ENCODE measurements around the gene ANKS1A.

ANKS1A gene

DNA sequence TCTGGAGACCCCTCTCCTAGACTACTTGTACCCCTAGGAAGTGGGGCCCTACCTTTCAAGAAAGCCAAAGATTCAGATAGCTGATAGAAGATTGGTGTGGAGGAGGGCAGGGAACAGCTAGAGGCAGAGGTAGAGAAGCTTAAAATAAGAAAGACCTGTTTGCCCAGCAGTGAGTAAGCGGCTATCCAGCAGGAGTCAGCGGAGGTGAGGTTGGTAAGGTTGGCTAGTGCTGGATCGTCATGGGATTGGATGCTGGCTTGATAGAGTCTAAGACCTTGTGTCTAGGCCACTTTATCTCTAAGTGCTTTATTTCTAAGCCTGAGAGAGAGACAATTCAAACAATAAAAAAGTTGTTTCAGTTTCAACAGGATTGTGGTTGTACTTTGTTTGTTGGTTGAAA is 19.1 kb downstream of the ANKS1A start:
- TF ChIP-seq, protein P1, sequence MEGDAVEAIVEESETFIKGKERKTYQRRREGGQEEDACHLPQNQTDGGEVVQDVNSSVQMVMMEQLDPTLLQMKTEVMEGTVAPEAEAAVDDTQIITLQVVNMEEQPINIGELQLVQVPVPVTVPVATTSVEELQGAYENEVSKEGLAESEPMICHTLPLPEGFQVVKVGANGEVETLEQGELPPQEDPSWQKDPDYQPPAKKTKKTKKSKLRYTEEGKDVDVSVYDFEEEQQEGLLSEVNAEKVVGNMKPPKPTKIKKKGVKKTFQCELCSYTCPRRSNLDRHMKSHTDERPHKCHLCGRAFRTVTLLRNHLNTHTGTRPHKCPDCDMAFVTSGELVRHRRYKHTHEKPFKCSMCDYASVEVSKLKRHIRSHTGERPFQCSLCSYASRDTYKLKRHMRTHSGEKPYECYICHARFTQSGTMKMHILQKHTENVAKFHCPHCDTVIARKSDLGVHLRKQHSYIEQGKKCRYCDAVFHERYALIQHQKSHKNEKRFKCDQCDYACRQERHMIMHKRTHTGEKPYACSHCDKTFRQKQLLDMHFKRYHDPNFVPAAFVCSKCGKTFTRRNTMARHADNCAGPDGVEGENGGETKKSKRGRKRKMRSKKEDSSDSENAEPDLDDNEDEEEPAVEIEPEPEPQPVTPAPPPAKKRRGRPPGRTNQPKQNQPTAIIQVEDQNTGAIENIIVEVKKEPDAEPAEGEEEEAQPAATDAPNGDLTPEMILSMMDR (IDR thresholded peaks at IDR 0.05; ENCODE audit: insufficient read depth, missing control alignments), result no peak
- no peak for FAIRE-seq
- DNase-seq (ENCODE audit: insufficient read length, low spot score), result no peak

DNA sequence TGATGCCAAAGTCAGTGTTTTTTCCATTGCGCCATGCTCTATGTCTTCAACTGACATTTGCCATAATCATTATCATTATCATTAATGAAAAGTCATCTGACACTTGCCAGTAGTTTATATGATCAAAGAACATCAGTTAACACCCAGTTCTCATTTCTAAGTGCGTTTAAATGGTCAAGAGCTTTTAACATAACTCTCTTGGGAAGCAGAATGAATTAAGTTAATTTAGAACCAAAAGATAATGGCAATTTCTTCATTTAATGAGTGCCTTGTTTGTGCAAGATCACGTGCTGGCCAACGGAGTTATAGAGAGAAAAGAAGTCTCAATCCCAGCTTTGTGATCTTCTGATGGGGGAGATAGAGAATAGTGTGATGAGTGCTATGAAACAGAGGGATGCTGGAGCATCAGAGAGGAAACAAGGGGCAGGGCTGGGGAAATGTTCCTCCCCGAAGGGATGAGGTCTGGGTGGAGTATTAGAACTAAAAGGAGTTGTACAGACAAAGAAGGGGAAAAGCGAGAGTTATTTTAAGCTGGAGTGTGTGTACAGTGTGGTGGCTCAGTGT is 20.3 kb downstream of the ANKS1A start:
- TF ChIP-seq, protein P1 (IDR thresholded peaks at IDR 0.05; ENCODE audit: insufficient read depth, missing control alignments), result no peak
- FAIRE-seq (no peak), DNase-seq (ENCODE audit: insufficient read length, low spot score) (no peak)

- FAIRE-seq, result no peak
- TF ChIP-seq, protein P1 (IDR thresholded peaks at IDR 0.05; ENCODE audit: insufficient read depth, missing control alignments), result no peak
- no peak for DNase-seq (ENCODE audit: insufficient read length, low spot score)
Observed at GRCh38 chr6:34911822-34912221, 22.8 kb downstream of the ANKS1A start.

DNA sequence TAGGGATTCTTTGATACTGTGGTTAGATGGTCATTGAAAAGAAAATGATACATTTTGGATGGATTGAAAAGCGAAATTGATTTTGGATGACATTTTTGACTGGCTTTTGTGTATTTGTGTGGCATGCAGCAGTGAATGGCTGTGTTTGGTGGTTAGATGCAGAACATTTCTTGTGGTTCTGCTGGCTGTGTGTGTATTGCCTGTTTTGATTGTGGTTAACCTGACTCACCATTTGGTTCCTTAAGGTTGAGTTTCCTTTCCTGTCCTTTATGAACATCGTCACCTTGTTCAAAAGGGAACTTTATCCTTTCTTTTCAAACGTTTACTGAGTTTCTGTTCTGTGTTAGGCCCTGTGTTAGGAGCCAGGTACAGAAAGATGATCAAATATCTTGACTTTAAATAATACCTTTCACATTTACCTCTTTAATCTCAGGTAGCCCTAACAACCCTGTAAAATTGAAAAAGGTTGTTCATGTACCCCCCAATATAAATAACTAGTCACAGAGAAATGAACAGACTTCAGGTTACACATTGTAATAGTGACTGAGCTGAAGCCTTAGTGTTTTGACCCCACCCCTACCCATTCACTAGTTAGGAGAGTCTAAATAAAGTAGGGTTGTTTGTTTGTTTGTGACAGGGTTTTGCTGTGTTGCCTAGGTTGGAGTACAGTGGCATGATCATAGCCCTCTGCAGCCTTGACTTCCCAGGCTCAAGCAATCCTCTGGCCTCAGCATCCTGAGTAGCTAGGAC is 23.8 kb downstream of the ANKS1A start:
- FAIRE-seq, result no peak
- DNase-seq (ENCODE audit: insufficient read length, low spot score), result no peak
- TF ChIP-seq, protein P1 (IDR thresholded peaks at IDR 0.05; ENCODE audit: insufficient read depth, missing control alignments), result no peak

DNA sequence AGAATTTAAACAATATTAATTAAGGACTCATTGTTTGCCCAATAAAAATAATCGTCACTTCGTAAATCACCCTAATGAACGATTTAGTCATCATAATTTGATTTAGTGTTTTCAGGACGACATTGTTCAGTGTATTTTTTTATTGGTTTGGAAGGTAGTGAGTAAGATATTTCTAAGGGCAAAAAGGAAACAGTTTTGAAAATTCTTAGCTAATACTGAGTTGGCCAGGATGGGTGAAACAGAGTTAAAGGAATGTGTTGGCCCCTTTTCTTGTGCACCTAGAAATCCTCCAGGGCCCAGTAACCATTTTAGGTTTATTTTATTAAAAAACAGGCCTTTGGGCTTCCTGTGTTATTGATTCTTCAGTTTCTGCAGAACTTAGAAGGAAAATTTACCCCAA is 25.3 kb downstream of the ANKS1A start:
- DNase-seq (ENCODE audit: insufficient read length, low spot score) (no peak), FAIRE-seq (no peak)
- TF ChIP-seq, protein P1 (IDR thresholded peaks at IDR 0.05; ENCODE audit: insufficient read depth, missing control alignments), result no peak

DNA sequence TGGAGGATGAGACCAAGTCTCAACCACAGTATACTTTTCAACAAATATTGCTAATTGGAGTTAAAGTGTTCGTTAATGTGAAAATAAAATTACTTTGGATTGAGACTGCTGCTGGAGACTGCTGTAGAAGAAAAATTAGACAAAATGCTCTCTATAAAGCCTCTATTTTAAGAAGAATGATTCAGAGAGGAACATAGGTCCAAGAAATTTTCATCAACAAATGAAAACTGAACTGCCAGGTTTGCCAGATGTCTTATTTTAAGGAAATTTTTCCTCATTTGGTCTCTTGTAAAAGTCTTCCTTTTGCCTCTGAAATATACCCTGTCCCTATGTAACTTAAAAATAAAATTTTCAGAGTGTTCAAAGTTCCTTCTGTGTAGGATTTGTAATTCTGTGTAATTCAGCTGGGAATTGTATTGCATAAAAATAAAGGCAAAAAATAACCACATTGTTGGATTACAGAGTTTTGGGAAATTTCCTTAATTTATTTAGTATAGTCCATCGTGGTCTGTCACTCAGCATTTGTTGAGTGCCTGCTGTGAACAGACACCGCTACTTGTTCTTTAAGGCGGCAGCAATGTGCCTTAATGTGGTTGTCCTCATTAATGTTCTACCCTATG is 27.4 kb downstream of the ANKS1A start:
- DNase-seq (ENCODE audit: insufficient read length, low spot score) (no peak), FAIRE-seq (no peak)
- TF ChIP-seq, protein P1 (IDR thresholded peaks at IDR 0.05; ENCODE audit: insufficient read depth, missing control alignments), result no peak
